Measurements from ENCODE around the gene DDA1. TPM values are rescaled to one million over a fixed set of nuclear protein-coding genes. Genes with fewer than 3 reads are reported as not detected.

DDA1 gene
- total and polyA plus RNA-seq, 10 of the 15 experiments (the other 5 are each of a cell fraction or from before 2014, with no cell fraction given): 0.76 to 71.0 (median 39.4) TPM

- TF ChIP-seq ZZZ3 (IDR thresholded peaks at IDR 0.05; ENCODE audit: control insufficient read depth, insufficient read length, low read depth) (no peak), ATF2 (IDR thresholded peaks at IDR 0.05; ENCODE audit: low read length) (no peak), RCOR1 (conservative IDR thresholded peaks at IDR 0.05; ENCODE audit: low read depth, low read length) (no peak), RFX5 (IDR thresholded peaks at IDR 0.05; ENCODE audit: low read depth, low read length) (peak; percentile 55), WRNIP1 (IDR thresholded peaks at IDR 0.05; ENCODE audit: borderline replicate concordance, low read depth, low read length) (no peak), IRF3 (IDR thresholded peaks at IDR 0.05) (no peak), CHD2 (IDR thresholded peaks at IDR 0.05; ENCODE audit: borderline replicate concordance, low read depth, low read length) (0 out of 2 replicates have a peak, but pooled peaks have one; percentile 62), ZNF622 (IDR thresholded peaks at IDR 0.05) (no peak), HCFC1 (IDR thresholded peaks at IDR 0.05; ENCODE audit: low read length) (peak; percentile 39; the same call in 1 of the 2 replicates), POLR2A (IDR thresholded peaks at IDR 0.05; ENCODE audit: low read depth, low read length) (no peak), HDAC2 (IDR thresholded peaks at IDR 0.05) (no peak), SMARCA5 (IDR thresholded peaks at IDR 0.05) (peak; percentile 77), USF1 (IDR thresholded peaks at IDR 0.05; ENCODE audit: borderline replicate concordance, extremely low read length, insufficient read depth, low read depth, low read length) (no peak), NFXL1 (IDR thresholded peaks at IDR 0.05; ENCODE audit: borderline replicate concordance) (no peak), CHD1 (IDR thresholded peaks at IDR 0.05; ENCODE audit: low read depth, low read length) (no peak), EGR1 (IDR thresholded peaks at IDR 0.05; ENCODE audit: borderline replicate concordance in 1 of 2, low read depth in 2 of 2, low read length in 2 of 2) (peak in 1 of 2 experiments; percentile 28; a peak in 1 of 3 replicates), ELK1 (IDR thresholded peaks at IDR 0.05; ENCODE audit: low read depth, low read length) (peak; percentile 61; the same call in 1 of the 2 replicates), SIN3A (IDR thresholded peaks at IDR 0.05; ENCODE audit: low read depth, low read length) (peak; percentile 48; the same call in 1 of the 2 replicates), EZH2 (IDR thresholded peaks at IDR 0.05; ENCODE audit: borderline replicate concordance, control insufficient read depth, low read depth, low read length) (no peak), ZNF384 (IDR thresholded peaks at IDR 0.05; ENCODE audit: borderline replicate concordance, low read depth, low read length) (no peak), ATF3 (IDR thresholded peaks at IDR 0.05; ENCODE audit: borderline replicate concordance, extremely low read depth, low read depth, low read length) (no peak), BACH1 (IDR thresholded peaks at IDR 0.05; ENCODE audit: borderline replicate concordance) (peak; percentile 84), NFYA (IDR thresholded peaks at IDR 0.05; ENCODE audit: borderline replicate concordance, low read depth, low read length) (no peak), MEF2A (IDR thresholded peaks at IDR 0.05; ENCODE audit: insufficient read depth, low read depth, low read length) (no peak), ZNF24 (IDR thresholded peaks at IDR 0.05) (peak; percentile 56; the same call in 1 of the 2 replicates)
Measured at GRCh38 chr19:17334414-17335409, 25.3 kb downstream of the DDA1 start, which contains the start of gene ANO8 (continued).

All from GM12878 (cell line).